ENCODE results near the gene GPA33.
A peak's percentile ranks its signal among the peaks of the same experiment; 100 is the strongest.

Gene GPA33

DNA sequence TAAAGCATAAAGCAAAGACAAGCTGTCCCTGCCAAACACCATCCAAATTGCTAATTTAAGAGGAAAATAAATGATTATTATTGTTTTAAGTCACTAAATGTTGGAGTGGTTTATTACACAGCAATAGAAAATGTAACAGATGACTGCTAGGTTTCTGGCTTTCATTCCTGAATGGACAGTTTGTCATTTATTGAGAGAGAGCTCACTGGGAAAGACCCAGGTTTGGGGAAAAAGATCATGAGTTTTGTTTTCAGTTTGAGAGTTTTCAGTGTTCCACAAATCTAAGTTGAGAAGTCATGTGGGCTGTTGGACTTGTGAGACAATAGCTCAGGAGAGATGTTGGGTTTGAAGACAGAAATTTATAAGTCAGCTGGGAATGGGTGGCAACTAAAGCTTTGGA, 5.4 kb downstream of the GPA33 start:
- DNase-seq, result no peak

DNA sequence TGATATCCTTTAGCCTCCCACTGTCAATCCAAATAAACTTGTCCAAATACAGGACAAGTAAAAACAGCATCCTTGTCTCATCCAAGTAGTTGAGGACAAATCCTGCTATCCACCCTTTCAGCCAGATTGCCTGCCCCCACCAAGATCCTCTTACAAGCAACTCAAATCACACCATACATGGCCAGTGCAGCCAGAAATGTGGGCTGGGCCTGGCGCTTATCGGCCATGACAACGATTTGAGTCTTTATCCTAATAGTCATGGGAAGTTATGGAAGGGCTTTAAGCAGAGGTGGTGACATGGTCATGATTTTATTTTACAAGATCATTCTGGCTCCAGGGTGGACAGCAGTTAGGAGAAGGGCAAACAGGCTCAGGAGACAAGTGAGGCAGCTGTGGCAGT, 6.3 kb downstream of the GPA33 start:
- peak in 1 of 2 experiments; percentile 15 for DNase-seq

DNA sequence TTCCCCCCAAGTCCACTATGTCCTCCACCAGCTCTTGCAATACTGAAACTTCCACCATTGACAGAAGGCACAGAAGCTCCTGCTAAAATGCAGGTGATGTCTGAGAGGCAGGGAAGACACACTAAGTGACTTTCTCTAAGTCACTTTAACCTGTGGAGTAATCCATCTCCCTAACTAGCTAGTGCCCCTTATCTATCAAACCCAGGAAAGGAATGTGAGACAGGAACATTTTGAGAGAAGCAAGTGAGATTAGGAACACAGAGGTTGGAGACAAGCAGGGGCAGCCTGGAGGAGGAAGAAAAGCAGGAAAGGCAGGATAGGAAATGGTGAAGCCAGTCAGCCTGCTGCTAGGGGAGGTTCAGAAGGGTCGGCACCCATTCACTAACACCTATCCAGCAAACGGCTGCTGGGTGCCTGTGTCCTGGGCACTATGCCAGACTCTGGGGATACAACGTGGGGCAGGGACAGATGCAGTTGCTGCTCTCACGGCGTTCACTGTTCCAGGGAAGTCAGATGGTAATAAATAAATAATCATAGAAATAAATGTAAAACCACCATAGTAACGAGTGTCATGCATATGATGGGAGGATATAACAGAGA, 7.0 kb downstream of the GPA33 start:
- DNase-seq, result peak in 1 of 2 experiments; percentile 67

DNA sequence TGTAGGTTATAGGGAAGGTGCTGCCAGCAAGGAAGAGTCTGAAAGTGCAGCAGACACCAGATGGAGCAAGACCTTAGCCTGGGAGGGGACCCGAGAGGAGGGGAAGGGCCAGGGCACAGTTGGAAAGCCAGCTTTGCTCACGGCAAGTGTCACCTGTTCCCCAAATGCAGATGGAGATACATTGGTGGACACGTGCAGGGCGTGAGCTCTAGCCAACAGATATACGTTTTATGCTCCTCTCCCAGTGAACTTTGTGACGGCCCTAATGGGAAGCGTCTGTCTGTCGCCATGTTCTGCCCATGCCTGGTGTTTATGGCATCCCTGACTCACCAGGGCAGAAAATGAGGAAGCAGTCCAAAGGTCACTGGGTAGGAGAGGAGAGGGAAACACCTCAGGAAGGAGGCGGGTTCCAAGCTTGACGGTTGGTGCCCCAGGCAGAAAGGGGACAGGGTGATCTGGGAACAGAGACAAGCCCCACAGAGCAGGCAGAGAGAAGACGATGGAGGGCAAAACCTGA, 7.6 kb downstream of the GPA33 start:
- DNase-seq, result peak; percentile 32 to 75

DNA sequence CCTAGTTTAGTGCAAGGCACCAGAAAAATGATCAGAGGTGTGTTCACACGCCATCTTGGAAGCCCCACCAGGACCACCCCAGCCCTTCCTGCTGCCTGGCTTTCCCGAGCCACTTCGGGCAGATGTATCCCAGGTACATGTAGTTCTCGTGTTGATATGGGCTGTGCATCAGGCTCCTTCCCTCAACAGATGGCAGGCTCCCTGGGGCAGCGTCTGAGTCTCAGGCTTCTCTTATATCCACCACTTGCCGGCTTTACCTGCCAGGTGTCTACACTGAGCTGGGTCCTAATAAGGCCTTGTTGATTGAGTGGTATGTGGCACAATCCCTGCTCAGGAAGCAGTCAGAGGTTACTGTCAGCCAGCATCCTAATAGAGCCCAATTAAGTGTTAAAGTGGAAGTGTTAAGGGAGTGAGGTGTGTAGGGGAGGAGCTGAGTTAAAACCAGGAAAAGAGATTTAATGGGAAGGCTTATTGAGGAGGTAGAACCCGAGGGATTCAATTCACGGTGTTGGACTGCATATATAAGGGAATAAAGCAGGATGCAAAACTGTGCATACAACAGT, 8.5 kb downstream of the GPA33 start:
- DNase-seq, result peak; percentile 45 to 78

DNA sequence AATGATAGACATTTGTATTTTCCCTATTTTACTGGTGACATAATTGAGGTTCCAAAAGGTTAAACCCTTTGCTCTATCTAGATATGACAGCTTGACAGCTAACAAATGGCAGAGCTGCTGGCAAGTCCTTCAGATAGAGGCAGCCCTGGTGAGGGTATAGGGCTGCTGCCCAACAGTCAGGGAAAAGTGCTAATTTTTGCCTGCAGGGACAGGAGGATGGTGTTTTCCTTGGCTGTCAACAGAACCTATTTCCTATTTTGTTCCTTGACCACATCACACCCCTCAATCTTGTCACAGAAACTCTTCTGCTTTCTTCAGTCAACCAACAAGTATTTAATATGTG, 12.3 kb downstream of the GPA33 start:
- DNase-seq, result no peak

DNA sequence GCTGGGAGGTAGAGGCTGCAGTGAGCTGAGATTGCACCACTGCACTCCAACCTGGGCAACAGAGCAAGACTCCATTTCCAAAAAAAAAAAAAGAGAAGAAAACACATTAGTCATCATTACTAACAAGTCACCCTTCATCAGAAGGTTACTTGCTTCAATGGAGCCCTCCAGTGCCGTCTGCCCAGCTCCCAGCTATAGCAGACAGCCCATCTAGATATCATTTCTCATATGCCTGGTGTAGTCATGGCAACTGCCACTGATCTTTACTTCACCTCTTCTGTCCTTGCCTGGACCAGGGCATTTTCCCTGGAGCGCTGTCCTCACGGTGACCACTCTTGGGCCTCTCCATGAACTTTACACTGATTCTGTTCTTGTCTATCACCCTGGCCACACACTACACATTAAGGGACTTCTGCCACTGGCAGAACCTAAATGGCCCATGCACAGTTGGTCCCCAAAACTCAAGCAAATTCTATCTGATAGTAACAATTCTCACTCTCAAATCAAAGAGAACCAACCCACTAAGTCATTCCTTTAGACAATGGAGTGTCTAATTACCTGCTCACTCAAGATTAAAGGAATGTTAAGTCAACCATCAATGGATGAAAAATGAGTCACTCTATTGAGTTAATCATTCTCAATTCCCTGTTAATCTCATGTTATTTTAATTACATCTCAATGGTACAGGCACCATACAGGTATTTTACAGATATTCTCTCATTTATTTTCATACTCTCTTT, 12.9 kb downstream of the GPA33 start:
- no peak for DNase-seq

DNA sequence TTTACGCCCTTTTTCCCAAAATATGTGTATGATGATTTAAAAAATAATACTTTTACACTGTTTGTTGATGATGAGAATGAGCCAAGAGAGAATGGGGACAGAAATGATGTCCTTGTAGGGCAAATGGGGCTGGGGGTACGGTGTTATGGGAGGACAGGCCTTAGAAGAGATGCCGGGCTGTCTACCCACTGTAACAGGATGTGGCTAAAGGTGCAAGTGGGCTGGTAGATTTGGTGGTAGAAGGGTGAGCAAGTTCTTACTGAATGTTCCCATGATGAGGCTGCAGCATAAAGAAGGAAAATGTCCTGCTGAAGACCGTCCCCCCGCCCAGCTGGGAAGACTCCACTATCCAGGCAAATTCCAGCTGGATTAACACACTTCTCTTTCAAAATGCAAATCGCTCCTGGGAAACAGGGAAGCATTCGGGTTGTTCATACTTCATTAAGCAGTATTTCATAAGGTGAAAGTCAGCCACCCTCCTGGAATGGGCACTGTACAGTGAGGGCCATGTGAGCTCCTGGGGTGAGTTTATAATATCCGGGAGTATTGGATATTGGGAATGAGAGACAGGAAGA, 14.0 kb downstream of the GPA33 start:
- no peak for DNase-seq

DNA sequence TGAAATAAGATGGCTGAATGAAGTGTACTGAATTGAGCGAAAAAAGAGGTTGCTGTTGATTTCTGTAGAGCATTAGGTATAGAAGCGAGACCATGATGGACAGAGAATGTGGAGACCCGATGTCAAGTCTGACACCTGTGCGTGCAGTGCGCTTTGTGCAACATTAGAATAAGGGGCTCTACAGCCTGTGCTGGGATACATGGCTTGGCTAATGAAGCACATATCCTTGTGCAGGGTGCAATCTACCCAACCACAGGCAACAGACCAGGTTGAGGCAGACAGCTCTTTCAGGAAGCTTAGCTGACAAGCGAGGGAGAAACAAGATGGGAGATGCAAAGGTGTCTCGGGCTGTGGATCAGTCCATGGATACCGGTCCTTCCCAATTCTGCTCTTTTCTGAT, 18.9 kb downstream of the GPA33 start:
- no peak for DNase-seq

DNA sequence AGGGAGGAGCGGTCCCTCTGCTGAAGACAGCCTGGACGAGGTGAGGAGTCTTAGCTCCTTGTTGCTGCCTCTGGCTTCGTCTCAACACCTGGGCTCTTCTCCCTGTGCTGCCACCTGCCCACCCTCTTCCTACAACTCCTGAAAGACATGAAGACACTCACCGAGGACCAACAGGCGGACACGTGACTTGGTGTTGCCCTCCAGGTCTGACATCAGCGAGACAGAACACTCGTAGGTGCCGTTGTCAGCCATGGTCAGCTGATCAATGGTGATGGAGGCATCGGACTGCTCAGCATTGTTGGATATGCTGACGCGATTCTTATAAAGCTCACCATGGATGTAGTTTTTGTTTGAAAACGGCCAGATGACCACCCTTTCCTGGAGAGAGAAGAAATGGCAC, 21.4 kb downstream of the GPA33 start:
- DNase-seq, result no peak

DNA sequence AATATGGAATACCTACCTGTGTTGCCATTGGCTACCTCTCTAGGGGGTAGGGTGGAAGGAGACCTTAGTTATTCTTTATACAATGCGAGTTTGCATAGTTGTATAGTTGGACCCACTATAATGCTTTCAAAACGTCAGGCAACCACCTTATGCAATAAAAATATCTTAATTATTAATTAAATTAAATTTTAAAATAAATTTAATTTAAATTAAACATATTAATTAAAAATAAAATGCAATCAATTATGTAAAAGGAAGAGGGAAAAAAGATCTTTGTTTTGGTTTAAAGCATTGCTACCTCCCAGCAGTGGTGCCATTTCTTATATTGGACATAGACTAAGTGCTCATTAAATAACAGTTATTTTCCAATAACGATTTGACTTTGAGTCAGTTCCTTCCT, 22.3 kb downstream of the GPA33 start:
- DNase-seq, result no peak

DNA sequence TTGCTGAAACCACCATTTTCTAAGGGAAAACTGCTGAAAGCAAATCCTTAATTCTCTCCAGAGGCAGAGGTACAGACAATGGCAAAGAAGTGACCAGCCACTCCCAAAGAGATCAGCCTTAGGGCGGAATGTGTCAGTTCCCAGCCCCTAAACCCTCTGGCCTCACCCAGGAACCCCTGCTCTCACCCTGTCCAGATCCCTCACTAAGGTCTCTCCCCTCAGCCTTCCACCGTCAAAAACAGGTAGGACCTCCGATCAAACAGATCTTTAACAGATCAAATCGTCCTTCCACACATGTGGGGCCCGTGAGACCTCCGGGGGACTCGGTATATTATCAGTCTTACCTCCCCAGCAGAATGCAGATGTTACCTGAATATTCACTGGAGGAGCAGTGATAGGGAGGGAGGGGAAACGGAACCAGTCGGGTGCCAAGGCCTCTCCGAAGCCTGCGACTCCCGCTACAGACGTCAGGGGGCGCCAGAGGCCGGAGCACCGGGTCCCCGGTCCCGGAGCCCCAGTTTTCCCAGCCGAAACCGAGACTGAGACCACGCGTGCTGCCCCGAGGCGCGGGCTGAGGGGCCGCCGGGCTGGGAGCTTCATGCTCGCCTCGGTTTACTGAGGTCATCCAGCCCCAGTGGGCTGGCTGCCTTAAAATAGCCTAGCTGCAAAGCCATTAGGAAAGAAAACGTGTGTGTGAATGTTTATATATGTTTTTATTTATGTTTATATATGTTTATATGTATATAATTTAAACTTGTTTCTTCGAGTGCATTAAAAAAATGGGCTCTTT, 23.6 kb downstream of the GPA33 start:
- DNase-seq, result peak; percentile 32 to 65

DNA sequence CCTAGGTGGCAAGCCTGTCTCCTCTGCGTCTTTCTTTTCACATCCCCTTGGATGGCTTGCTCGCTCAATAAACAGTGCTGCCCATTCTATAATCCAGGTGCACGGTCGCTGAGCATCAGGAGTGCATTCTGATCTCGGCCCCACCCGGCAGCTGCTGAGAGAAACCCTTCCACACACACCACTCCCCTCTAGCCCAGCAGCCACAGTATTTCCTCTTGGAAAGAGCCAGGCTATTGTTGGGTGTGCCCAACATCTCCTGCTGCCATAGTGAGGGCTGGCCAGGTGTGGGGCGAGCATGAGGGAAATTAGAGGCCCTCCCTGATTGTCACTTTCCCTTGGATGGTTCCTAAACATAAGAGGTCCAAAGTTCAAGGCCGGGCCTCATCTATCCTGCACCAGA, 24.7 kb downstream of the GPA33 start:
- DNase-seq, result no peak

DNA sequence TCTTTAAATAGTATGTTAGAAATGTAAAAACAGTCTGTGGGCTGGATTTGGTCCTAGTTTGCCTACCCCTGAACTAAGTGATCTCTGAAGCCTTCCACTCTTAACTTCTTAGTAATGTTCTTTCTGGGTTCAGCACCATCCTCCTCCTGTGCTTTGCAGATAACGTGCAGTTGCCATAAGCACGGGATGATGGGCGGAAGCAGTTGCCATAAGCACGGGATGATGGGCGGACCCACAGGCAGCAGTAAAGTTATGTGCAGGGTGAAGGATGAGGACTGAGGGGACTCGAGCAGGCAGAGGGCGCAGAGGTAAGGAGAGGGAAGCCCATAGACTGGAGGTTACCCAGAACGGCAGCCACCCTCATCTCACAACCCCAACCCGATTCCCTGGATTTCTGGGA, 25.6 kb downstream of the GPA33 start:
- no peak for DNase-seq

DNA sequence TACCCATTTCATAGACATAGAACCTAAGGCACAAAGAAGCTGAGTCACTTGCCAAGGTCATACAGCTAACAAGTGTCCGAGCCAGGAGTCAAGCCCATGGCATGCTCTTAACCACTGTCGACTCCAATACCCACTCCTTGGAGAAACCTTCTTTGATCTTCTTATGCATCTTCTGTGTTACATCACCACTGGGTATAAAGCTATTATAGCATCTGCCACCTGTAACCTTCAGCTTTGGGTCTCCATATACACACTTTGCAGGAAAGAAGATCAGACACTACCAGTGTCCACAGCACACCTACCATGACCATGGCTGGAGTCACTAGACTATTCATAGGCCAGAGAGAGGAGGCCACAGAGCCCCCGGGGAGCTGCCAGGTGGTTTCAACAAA, 29.1 kb downstream of the GPA33 start:
- DNase-seq, result no peak

DNA sequence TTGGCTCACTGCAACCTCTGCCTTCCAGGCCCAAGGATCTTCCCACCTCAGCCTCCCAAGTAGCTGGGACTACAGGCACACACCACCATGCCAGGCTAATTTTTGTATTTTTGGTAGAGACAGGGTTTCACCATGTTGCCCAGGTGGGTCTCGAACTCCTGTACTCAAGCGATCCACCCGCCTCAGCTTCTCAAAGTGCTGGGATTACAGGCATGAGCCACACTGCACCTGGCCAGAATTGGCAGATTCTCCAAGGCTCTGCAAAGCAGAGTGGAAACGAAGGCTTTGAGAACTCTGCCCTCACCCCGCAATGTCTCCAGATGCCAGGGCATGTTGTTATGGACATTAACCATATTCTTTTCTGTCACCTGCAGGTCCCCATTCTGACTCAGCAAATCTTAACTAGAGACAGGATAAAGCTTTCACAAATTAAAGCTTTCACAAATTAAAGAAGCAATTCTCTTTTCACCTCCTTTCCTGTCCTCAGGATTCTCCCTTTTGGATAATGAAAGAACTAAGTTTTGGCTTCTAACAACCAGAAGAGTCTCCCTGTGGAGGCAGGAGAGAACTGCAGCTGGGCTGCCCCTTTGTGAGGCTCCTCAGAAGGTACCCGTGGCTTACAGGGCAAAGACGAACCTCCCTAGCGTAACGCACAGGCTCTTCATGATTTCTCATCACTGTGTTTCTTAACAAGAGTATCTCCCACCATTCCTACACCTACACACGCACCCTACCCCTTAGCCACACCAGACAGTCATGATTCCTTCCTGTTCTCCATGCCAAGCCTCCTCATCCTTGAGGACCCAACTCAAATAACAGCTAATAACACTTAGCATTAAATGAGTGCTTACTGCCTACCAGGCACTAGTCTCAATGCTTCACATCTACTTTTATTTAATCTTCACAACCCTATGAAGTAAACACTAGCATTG, 29.8 kb downstream of the GPA33 start:
- DNase-seq, result peak in 1 of 2 experiments; percentile 43

DNA sequence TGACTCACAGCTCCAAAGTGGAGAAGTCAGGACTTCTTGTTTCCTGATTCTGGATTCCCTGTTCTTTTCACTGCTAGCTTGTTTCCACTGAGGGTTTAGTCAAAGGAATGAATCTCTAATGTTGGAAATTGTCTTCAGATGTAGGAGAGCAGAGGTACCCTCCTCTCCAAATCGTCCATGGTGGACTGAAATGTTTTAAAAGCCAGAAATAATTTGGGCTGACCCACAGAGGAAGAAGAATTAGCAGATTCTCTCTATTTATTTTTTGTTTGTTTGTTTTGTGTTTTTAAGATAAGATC, 30.4 kb downstream of the GPA33 start:
- DNase-seq, result no peak

DNA sequence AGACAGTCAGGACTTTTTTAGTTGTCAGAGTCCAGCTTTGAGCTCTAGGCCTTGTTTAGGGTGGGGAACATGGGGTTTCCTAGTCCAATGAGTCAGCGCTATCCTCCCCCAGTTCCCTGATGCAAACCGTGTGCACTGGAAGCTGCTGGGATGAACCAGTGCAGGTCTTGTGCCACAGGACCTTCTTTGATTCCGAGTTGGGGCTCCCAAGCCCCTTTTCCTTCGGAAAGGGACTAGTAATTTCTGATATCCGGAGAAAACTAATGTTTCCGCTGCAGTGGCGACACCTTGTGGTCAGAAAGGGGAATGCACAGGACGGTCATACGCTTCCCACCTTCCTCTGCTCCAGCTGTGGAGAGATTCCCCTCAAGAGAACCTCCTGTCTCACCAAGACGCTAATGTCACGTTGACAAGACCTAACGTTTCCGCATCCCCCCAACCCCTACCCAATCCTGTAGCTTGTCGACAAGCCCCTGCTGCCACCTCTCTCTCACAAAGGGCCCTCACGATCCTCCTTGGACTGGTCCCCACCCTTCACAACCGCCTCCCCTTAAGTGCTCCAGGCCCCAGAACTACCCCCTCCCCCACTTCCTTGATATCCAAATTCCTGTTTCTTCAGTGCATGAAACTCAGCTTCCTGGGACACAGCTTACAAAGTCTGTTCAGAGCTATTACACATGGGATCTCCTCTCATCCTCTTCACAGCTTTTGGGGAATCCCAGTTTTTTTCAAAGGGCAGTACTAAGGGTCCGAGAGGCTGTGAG, 30.9 kb downstream of the GPA33 start:
- DNase-seq, result peak; percentile 58 to 66

DNA sequence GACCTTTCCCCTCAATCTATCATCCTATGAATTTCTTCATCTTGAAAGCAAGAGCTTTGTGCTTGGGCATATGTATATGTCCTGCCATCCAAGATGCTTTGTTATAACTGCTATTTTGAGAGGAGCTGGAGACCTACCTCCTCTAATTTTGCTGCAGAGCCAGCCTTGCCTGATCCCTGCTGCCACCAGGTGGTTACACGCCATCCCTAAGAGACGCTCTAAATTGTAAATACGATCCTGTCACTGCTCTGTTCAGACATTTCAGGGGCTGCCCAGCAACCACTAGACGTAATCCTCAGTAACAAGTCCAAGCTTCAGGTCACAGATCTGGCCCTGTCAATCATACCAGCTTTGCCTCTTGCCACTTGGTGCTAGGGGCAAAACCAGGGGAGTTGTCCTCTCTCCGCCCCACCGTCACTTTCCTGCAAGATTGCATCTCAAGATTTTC, 32.9 kb downstream of the GPA33 start:
- peak; percentile 69 to 80 for DNase-seq

DNA sequence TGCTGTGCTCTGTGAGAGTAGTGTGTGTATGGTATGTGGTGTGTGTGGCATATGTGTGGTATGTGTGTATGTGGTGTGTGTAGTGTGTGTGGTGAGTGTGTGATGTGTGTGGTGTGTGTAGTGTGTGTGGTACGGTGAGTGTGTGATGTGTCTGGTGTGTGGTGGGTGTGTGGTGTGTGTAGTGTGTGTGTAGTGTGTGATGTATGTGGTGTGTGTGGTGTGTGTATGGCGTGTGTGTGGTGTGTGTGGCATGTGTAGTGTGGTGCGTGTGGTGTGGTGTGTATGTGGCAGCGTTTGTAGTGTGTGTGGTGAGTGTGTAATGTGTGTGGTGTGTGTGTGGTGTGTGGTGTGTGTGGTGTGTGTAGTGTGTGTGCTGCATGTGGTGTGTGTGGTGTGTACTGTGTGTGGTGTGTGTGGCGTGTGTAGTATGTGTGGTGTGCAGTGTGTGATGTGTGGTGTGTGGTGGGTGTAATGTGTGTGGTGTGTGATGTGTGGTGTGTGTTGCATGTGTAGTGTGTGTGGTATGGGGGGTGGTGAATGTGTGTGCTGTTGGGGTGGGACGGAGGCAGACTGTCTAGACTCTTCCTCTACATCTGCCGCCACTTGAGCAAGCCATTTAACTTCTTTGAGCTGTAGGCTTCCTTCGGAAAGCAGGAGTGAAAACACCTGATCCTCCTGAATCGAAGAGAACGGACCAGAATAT, 33.5 kb downstream of the GPA33 start:
- peak; percentile 69 to 80 for DNase-seq

Measured in NCI-H524 (cell line).